Measurements from ENCODE around the gene ANTKMT. TPM values are rescaled to one million over a fixed set of nuclear protein-coding genes. Genes with fewer than 3 reads are reported as not detected.

The ANTKMT gene
- total and polyA plus RNA-seq, 8 donors = 7.7 to 52.9 (median 14.1) TPM

DNA sequence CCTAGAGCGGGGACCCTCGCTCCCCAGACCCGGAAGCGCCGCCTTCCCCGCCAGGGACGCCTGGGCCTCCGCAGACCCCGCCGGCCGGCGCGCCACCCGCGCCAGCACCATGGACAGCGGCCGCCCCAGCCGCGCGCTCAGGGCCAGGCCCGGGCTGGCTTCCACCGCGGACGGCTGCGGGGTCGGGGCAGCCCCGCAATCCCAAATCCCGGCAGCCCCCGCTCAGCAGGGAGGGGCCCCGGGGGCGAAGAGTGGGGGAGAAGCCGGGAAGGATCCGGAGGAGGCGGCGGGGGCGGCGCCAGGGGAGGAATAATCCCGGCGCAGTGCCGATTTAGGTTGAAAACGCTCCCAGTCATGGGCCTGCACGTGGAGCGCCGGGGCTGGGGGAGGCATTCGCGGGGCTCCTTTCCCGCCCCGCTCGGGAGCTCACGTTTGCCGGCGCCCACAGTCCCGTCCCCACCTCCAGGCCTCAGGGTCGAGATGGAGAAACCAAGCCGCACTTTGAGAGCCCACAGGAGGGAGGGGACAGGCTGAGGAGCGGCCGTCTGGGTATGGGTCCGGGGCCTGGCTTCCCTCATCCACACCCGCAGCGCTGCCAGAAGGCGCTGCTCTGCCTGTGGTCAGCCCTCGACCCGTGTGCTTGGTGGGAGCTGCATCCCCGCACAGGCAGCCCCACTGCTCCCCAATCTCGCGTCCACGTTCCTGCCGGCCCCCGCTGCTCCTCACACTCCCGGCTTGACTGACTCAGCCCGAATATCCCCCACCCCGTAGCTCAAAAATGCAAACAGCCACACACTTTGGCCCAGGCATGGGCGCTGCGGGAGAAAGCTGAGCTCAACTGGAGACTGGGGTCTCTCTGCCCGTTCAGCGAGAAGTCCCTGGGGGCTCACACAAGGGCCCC, 20.0 kb upstream of the ANTKMT start:
- no peaks in the 10 kb centered on the region for H3K9me3 ChIP-seq
- no peak overlapping the region for H3K27ac ChIP-seq
- no peak overlapping the region for H3K4me3 ChIP-seq
- no peaks in the 10 kb centered on the region for H3K36me3 ChIP-seq
- ATAC-seq = peak; percentile 76
- intact Hi-C loops (cut with DNase I) = no loop called here
- TF ChIP-seq CTCF (IDR thresholded peaks at IDR 0.05) = no peak
- peaks cover 1 to 5% of the 10 kb centered on the region in 2 donors for H3K4me1 ChIP-seq
- peaks cover 61 to 98% of the 10 kb centered on the region in 2 donors for H3K27me3 ChIP-seq
- DNase-seq = peak in 1 of 4 donors; percentile 50

- peaks cover 70 to 98% of the 10 kb centered on the region in 2 donors for H3K27me3 ChIP-seq
These were observed 18.6 kb upstream of the ANTKMT start for GRCh38 chr16:702341-702740.

DNA sequence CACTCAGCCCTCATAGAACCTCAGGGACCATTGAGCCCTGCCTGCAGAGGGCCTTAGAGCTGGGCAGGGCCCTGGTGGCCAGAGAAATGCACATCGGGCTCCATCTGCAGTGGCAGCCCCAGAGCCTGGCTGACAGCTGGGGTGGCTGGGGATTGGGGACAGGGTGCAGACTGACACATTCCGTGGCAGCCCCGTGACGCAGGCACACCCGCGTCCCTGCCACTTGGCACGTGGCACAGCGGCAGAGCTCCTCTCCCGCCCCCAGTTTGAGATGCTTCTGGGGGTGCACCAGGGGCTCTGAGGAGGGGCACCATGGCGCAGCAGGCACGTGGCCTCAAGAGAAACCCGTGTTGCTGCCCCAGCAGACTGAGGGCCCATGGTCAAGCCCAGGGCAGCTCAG, 17.5 kb upstream of the ANTKMT start:
- no peaks in the 10 kb centered on the region for H3K4me1 ChIP-seq
- no peaks in the 10 kb centered on the region for H3K36me3 ChIP-seq
- intact Hi-C loops (cut with DNase I) = no loop called here
- H3K27ac ChIP-seq = no peak overlapping the region
- no peak for ATAC-seq
- no peak for TF ChIP-seq CTCF (IDR thresholded peaks at IDR 0.05)
- peaks cover 70 to 98% of the 10 kb centered on the region in 2 donors for H3K27me3 ChIP-seq
- DNase-seq = no peak
- H3K4me3 ChIP-seq = no peak overlapping the region
- H3K9me3 ChIP-seq = no peaks in the 10 kb centered on the region

More at GRCh38 chr16:702341-702740, 18.6 kb upstream of the ANTKMT start:
- no peak overlapping the region for H3K27ac ChIP-seq
- ATAC-seq (no peak), DNase-seq (no peak)
- H3K9me3 ChIP-seq = no peaks in the 10 kb centered on the region
- H3K36me3 ChIP-seq = no peaks in the 10 kb centered on the region
- TF ChIP-seq CTCF (IDR thresholded peaks at IDR 0.05) = no peak
- H3K4me1 ChIP-seq = no peaks in the 10 kb centered on the region
- H3K4me3 ChIP-seq = no peak overlapping the region
- intact Hi-C loops (cut with DNase I) = no loop called here

- no peaks in the 10 kb centered on the region for H3K9me3 ChIP-seq
- intact Hi-C loops (cut with DNase I) = no loop called here
- peaks cover 70 to 99% of the 10 kb centered on the region in 2 donors for H3K27me3 ChIP-seq
- DNase-seq = no peak
- TF ChIP-seq CTCF (IDR thresholded peaks at IDR 0.05) = no peak
- H3K36me3 ChIP-seq = no peaks in the 10 kb centered on the region
- no peak overlapping the region for H3K4me3 ChIP-seq
- H3K27ac ChIP-seq = no peak overlapping the region
- no peak for ATAC-seq
- no peaks in the 10 kb centered on the region for H3K4me1 ChIP-seq
These were observed 16.9 kb upstream of the ANTKMT start for GRCh38 chr16:704047-704446.

DNA sequence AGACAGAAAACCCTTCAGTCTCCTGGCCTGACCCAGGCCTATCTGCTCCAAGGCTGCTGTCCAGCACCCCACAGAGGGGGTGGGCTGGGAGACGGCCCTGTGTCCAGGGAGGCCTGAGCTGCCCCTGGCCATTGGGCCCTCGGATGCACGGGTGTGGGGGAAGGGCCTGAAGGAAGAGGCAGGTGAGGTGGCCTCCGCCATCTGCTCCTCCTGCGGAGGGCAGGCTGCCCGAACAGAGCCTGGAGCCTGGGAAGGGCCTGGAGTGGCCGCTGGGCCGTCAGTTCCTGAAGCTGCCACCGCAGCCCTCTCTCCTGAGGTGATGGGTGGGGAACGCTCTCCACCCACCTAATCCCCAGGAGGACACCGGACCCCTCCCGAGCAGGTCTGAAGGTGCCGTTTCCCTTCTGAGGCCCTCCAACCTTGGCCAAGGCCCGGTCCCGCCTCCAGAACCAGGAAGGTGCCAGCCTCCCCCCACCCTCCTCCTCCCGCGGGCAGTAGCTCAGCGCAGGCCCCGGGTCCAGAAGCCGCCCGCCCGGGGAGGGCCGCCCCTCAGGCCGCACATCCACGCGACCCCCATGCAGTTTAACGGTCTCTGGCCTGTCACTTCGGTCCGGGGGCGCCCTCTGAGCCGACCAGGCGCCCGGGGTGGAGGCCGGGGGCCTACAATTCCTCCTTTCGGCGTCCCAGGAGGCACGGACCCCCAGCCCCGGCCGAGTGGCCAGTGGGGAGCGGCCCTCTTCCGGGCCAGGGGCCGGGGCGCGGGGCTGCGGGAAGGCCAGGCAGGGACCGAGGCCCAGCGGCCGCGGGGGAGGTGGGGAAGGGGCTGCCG, 16.2 kb upstream of the ANTKMT start:
- ATAC-seq (no peak), DNase-seq (no peak)
- TF ChIP-seq CTCF (IDR thresholded peaks at IDR 0.05) = no peak
- intact Hi-C loops (cut with DNase I) = no loop called here
- H3K27ac ChIP-seq = no peak overlapping the region
- H3K4me3 ChIP-seq = no peak overlapping the region
- no peaks in the 10 kb centered on the region for H3K9me3 ChIP-seq
- peaks cover 67 to 99% of the 10 kb centered on the region in 2 donors for H3K27me3 ChIP-seq
- H3K4me1 ChIP-seq = no peaks in the 10 kb centered on the region
- no peaks in the 10 kb centered on the region for H3K36me3 ChIP-seq

All from left lung (tissue), 10 donors.